ENCODE data around the gene ATG2A. TPM values are rescaled to one million over a fixed set of nuclear protein-coding genes. Genes with fewer than 3 reads are reported as not detected.
A peak's percentile ranks its signal among the peaks of the same experiment; 100 is the strongest.

The ATG2A gene
- total RNA-seq, 1 donor from 2014 or later = 22.4 TPM

- H3K27ac Mint-ChIP-seq (ENCODE audit: unreplicated experiment) = no peak overlapping the region
- no peaks in the 10 kb centered on the region for H3K9me3 Mint-ChIP-seq (ENCODE audit: unreplicated experiment)
- no peak for DNase-seq (ENCODE audit: low spot score)
- H3K27me3 Mint-ChIP-seq (ENCODE audit: unreplicated experiment) = peaks cover 5% of the 10 kb centered on the region
- no peaks in the 10 kb centered on the region for H3K4me1 Mint-ChIP-seq (ENCODE audit: unreplicated experiment)
- no peak for TF ChIP-seq CTCF (IDR thresholded peaks at IDR 0.05; ENCODE audit: unreplicated experiment)
- H3K4me3 Mint-ChIP-seq (ENCODE audit: unreplicated experiment) = peak overlapping the region; percentile 93
- H3K36me3 Mint-ChIP-seq (ENCODE audit: low read depth, unreplicated experiment) = peaks cover 12% of the 10 kb centered on the region
Measured at GRCh38 chr11:64925536-64926436, 8.8 kb upstream of the ATG2A start.

GRCh38 chr11:64924910-64925284, 7.9 kb upstream of the ATG2A start:
- Mint-ChIP-seq H3K4me1 (ENCODE audit: unreplicated experiment) (no peaks in the 10 kb centered on the region), H3K9me3 (ENCODE audit: unreplicated experiment) (no peaks in the 10 kb centered on the region), H3K4me3 (ENCODE audit: unreplicated experiment) (peak overlapping the region; percentile 93), H3K36me3 (ENCODE audit: low read depth, unreplicated experiment) (peaks cover 7% of the 10 kb centered on the region), H3K27ac (ENCODE audit: unreplicated experiment) (no peak overlapping the region), H3K27me3 (ENCODE audit: unreplicated experiment) (peaks cover 3% of the 10 kb centered on the region)
- no peak for TF ChIP-seq CTCF (IDR thresholded peaks at IDR 0.05; ENCODE audit: unreplicated experiment)
- DNase-seq (ENCODE audit: low spot score) = peak; percentile 20

GRCh38 chr11:64923944-64924909, 7.2 kb upstream of the ATG2A start, which contains the start of gene PPP2R5B:
TSS of gene PPP2R5B (plus strand) at chr11:64924689. CDS start at chr11:64925735, 1,046 bp downstream.
- Mint-ChIP-seq H3K4me1 (ENCODE audit: unreplicated experiment) (no peaks in the 10 kb centered on the region), H3K27ac (ENCODE audit: unreplicated experiment) (peak within 1 kb of the TSS; percentile 85), H3K4me3 (ENCODE audit: unreplicated experiment) (peak within 1 kb of the TSS; percentile 93), H3K9me3 (ENCODE audit: unreplicated experiment) (no peaks in the 10 kb centered on the region), H3K36me3 (ENCODE audit: low read depth, unreplicated experiment) (no peaks in the 10 kb centered on the region), H3K27me3 (ENCODE audit: unreplicated experiment) (peaks cover 3% of the 10 kb centered on the region)
- TF ChIP-seq CTCF (IDR thresholded peaks at IDR 0.05; ENCODE audit: unreplicated experiment) = no peak
- DNase-seq (ENCODE audit: low spot score) = peak; percentile 75

- Mint-ChIP-seq H3K9me3 (ENCODE audit: unreplicated experiment) (no peaks in the 10 kb centered on the region), H3K36me3 (ENCODE audit: low read depth, unreplicated experiment) (no peaks in the 10 kb centered on the region), H3K27ac (ENCODE audit: unreplicated experiment) (no peak overlapping the region), H3K27me3 (ENCODE audit: unreplicated experiment) (peaks cover 3% of the 10 kb centered on the region), H3K4me3 (ENCODE audit: unreplicated experiment) (no peak overlapping the region), H3K4me1 (ENCODE audit: unreplicated experiment) (no peaks in the 10 kb centered on the region)
- no peak for TF ChIP-seq CTCF (IDR thresholded peaks at IDR 0.05; ENCODE audit: unreplicated experiment)
- no peak for DNase-seq (ENCODE audit: low spot score)
Measured at GRCh38 chr11:64923151-64923661, 6.2 kb upstream of the ATG2A start.

All from endothelial cell (in vitro differentiated cells).